Measurements from ENCODE around the gene FNDC3B.

GRCh38 chr3:172282850-172283249, 243.5 kb downstream of the FNDC3B start:
- TF ChIP-seq EZH2 (IDR thresholded peaks at IDR 0.05; ENCODE audit: low read length, unreplicated experiment) = no peak
- no peak for TF ChIP-seq CTCF (conservative IDR thresholded peaks at IDR 0.05; ENCODE audit: low read depth, low read length)
- TF ChIP-seq EZH2phosphoT487 (IDR thresholded peaks at IDR 0.05; ENCODE audit: borderline replicate concordance, low read length) = no peak
